Loucy (cell line): Measurements from ENCODE around the gene OPTN.

Experiments
- H2AFZ ChIP-seq: fragments of 200-600 bp; sonication (generic); 2 replicates; pipeline ENCODE4 v1.6.0; 2016; ENCODE audit warnings: antibody characterized with exemption, mild to moderate bottlenecking, low read length, moderate library complexity
- H3F3A ChIP-seq: fragments of 200-600 bp; 2 replicates; pipeline ENCODE4 v1.6.0; 2016; ENCODE audit warnings: antibody characterized with exemption, low read depth, mild to moderate bottlenecking
- H3K27me3 ChIP-seq: fragments of 200-600 bp; sonication (generic); 2 replicates; pipeline ENCODE4 v1.6.1; 2014; ENCODE audit warnings: low read length, mild to moderate bottlenecking; ENCODE audit not compliant: insufficient read depth, poor library complexity, severe bottlenecking
- H3K36me3 ChIP-seq: fragments of 200-600 bp; sonication (generic); 2 replicates; pipeline ENCODE4 v1.6.1; 2016; ENCODE audit warnings: low read length; ENCODE audit not compliant: insufficient read depth
- H3K4me1 ChIP-seq: fragments of 200-600 bp; sonication (generic); 2 replicates; pipeline ENCODE4 v1.5.1; 2014; ENCODE audit warnings: low read length, mild to moderate bottlenecking; ENCODE audit not compliant: insufficient read depth, poor library complexity, severe bottlenecking
- H3K4me2 ChIP-seq: fragments of 200-600 bp; sonication (generic); 2 replicates; pipeline ENCODE4 v1.6.0; 2014; ENCODE audit warnings: antibody characterized with exemption, low read length, low read depth, mild to moderate bottlenecking; ENCODE audit not compliant: poor library complexity, severe bottlenecking
- H3K4me3 ChIP-seq: fragments of 200-600 bp; sonication (generic); 2 replicates; pipeline ENCODE4 v1.5.1; 2014; ENCODE audit warnings: low read length, mild to moderate bottlenecking, mixed read lengths; ENCODE audit not compliant: poor library complexity, severe bottlenecking
- H3K79me2 ChIP-seq: fragments of 200-600 bp; sonication (generic); 2 replicates; pipeline ENCODE4 v1.6.1; 2014; ENCODE audit warnings: low read length; ENCODE audit not compliant: insufficient read depth
- H3K9ac ChIP-seq: fragments of 200-600 bp; sonication (generic); 2 replicates; pipeline ENCODE4 v1.6.0; 2014; ENCODE audit warnings: mild to moderate bottlenecking, low read depth, low read length, moderate library complexity; ENCODE audit not compliant: poor library complexity, severe bottlenecking
- H3K9me2 ChIP-seq: fragments of 200-600 bp; sonication (generic); replicated peaks from 2 replicates; pipeline ENCODE4 v1.6.1; 2016; ENCODE audit warnings: low read depth, low read length, mixed read lengths
- H3K9me3 ChIP-seq: fragments of 200-600 bp; sonication (generic); 2 replicates; pipeline ENCODE4 v1.6.1; 2014; ENCODE audit warnings: mild to moderate bottlenecking, antibody characterized with exemption, low read length, low read depth; ENCODE audit not compliant: insufficient read depth
- H4K20me1 ChIP-seq: fragments of 200-600 bp; sonication (generic); 2 replicates; pipeline ENCODE4 v1.6.0; 2014; ENCODE audit warnings: antibody characterized with exemption, low read length, mild to moderate bottlenecking; ENCODE audit not compliant: insufficient read depth, poor library complexity, severe bottlenecking
- EZH2phosphoT487 ChIP-seq: fragments of 200-600 bp; IDR thresholded peaks from 2 replicates; pipeline ENCODE4 v1.6.1; 2018; ENCODE audit warnings: antibody characterized with exemption, mild to moderate bottlenecking, moderate library complexity, borderline replicate concordance
- TF ChIP-seq, protein P1 (sequence below): fragments of 200-600 bp; sonication (generic); conservative IDR thresholded peaks from 2 replicates; pipeline ENCODE4 v1.5.1; 2014; ENCODE audit warnings: mild to moderate bottlenecking, antibody characterized with exemption, low read length

Gene OPTN

DNA sequence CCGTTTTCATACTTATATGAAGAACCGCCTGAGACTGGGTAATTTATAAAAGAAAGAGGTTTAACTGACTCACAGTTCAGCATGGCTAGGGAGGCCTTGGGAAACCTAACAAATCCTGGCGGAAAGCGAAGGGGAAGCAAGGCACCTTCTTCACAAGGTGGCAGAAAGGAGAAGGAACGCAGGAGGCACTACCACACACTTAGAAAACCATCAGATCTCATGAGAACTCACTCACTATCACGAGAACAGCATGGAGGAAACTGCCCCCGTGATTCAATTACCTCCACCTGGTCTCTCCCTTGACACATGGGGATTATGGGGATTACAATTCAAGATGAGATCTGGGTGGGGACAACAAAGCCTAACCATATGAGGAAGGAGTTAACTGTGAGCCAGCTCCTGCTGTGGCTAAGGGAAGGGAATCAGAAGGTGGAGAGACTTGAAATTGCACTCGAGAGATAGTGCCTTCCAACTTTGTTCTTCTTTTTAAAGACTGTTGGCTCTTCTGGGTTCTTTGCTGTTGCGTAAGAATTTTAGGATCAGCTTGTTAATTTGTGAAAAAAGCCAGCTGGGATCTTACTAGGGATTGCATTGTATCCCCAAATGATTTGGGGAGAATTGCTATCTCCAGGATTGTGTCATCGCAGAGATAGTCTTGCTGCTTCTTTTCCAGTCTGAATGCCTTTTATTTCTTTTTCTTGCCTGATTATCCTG is 21.0 kb downstream of the OPTN start:
- Histone ChIP-seq H3K9me2 (no peaks in the 10 kb centered on the region), H3K4me2 (no peak overlapping the region), H3K27me3 (no peaks in the 10 kb centered on the region), H3K9ac (no peak overlapping the region), H3K36me3 (peaks cover 55% of the 10 kb centered on the region; the same call in 1 of the 2 replicates), H4K20me1 (no peaks in the 10 kb centered on the region), H3K79me2 (no peaks in the 10 kb centered on the region), H3K4me3 (no peak overlapping the region), H3K9me3 (no peaks in the 10 kb centered on the region), H3K4me1 (no peaks in the 10 kb centered on the region), H3F3A (no peaks in the 10 kb centered on the region), H2AFZ (no peak overlapping the region)
- no peak for TF ChIP-seq EZH2phosphoT487
- TF ChIP-seq, protein P1, sequence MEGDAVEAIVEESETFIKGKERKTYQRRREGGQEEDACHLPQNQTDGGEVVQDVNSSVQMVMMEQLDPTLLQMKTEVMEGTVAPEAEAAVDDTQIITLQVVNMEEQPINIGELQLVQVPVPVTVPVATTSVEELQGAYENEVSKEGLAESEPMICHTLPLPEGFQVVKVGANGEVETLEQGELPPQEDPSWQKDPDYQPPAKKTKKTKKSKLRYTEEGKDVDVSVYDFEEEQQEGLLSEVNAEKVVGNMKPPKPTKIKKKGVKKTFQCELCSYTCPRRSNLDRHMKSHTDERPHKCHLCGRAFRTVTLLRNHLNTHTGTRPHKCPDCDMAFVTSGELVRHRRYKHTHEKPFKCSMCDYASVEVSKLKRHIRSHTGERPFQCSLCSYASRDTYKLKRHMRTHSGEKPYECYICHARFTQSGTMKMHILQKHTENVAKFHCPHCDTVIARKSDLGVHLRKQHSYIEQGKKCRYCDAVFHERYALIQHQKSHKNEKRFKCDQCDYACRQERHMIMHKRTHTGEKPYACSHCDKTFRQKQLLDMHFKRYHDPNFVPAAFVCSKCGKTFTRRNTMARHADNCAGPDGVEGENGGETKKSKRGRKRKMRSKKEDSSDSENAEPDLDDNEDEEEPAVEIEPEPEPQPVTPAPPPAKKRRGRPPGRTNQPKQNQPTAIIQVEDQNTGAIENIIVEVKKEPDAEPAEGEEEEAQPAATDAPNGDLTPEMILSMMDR: no peak

DNA sequence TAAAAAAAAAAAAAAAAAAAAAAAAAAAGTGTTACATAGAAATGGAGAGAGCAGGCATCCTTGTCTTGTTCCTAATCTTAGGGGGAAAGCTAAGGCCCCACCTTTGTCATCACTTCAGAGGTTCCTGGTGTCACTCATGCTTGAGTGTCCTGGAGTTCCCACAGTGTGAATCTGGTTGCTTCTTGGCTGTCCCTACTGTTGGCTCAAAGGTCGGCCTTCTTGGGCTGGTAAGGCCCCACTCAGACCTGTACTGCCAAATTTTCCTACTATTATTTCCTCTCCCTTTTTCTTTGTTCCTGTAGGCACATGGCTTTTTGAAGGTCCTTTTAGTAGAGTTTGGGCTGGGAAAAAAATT is 21.5 kb downstream of the OPTN start:
- Histone ChIP-seq H3K27me3 (no peaks in the 10 kb centered on the region), H3K79me2 (no peaks in the 10 kb centered on the region), H3K9me3 (no peaks in the 10 kb centered on the region), H3K4me2 (no peak overlapping the region), H3F3A (no peaks in the 10 kb centered on the region), H3K36me3 (peaks cover 50% of the 10 kb centered on the region; the same call in 1 of the 2 replicates), H3K4me3 (no peak overlapping the region), H2AFZ (no peak overlapping the region), H3K4me1 (no peaks in the 10 kb centered on the region), H3K9me2 (no peaks in the 10 kb centered on the region), H4K20me1 (no peaks in the 10 kb centered on the region), H3K9ac (no peak overlapping the region)
- TF ChIP-seq EZH2phosphoT487: no peak
- TF ChIP-seq, protein P1: no peak

DNA sequence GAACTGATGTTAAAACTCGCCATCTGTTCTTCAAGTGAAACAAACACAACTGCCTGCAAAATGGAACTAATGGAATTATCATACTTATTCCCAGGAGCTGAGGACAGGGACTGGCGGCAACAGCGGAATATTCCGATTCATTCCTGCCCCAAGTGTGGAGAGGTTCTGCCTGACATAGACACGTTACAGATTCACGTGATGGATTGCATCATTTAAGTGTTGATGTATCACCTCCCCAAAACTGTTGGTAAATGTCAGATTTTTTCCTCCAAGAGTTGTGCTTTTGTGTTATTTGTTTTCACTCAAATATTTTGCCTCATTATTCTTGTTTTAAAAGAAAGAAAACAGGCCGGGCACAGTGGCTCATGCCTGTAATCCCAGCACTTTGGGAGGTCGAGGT is 36.7 kb downstream of the OPTN start:
- H3K4me1 ChIP-seq: no peaks in the 10 kb centered on the region
- H4K20me1 ChIP-seq: no peaks in the 10 kb centered on the region
- H3K4me3 ChIP-seq: no peak overlapping the region
- TF ChIP-seq, protein P1: no peak
- no peak for TF ChIP-seq EZH2phosphoT487
- peaks cover 32% of the 10 kb centered on the region; the same call in 1 of the 2 replicates for H3K36me3 ChIP-seq
- no peaks in the 10 kb centered on the region for H3K27me3 ChIP-seq
- no peak overlapping the region for H2AFZ ChIP-seq
- H3K9ac ChIP-seq: no peak overlapping the region
- no peak overlapping the region for H3K4me2 ChIP-seq
- no peaks in the 10 kb centered on the region for H3K9me2 ChIP-seq
- no peaks in the 10 kb centered on the region for H3F3A ChIP-seq
- no peaks in the 10 kb centered on the region for H3K9me3 ChIP-seq
- no peaks in the 10 kb centered on the region for H3K79me2 ChIP-seq
